Measurements from ENCODE around the gene KCNJ1.

DNA sequence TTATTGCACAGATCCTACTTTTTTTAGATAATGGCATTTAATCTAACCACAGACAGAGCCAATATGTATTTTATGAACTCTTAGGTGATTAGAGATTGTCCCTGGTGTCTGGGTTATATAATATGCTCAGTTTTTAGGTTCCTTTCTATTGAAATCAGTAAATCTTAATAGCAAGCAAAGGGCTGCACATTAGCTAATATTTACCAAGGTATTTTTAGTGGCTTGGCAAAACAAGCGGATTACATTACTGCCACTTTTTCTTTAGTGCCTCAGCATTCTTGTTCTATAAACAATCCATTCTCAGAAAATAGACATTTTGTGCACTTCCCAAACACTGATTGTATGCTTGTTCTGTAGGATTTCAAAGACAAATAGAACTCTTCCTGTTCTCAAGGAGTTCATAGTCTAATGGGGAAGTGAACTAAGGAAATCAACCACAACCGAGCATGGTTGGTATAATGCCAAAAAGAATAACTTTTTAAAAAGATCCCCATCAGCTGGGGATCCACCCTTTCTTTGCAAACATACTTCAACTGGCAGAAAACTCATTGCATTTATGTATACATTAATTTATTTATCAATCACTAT, 23.8 kb downstream of the KCNJ1 start:
- no peak for TF ChIP-seq CTCF (IDR thresholded peaks at IDR 0.05)
- no peak for TF ChIP-seq POLR2A (IDR thresholded peaks at IDR 0.05)
